ENCODE results near the gene KRABD2.
A peak's percentile ranks its signal among the peaks of the same experiment; 100 is the strongest.

- TF ChIP-seq CTCF (conservative IDR thresholded peaks at IDR 0.05; ENCODE audit: low read length) (peak; percentile 96), EZH2phosphoT487 (IDR thresholded peaks at IDR 0.05; ENCODE audit: borderline replicate concordance, low read depth, low read length) (no peak)
Measured at GRCh38 chr17:8409966-8410882, 33.7 kb upstream of the KRABD2 start.

Measured in OCI-LY7 (cell line).